GM18951 (cell line): ENCODE data around the gene CKAP5.
"Not testable (repeated sequence)": the region's sequence is repeated elsewhere in the genome, so short reads cannot be mapped to it uniquely, and the experiment has no call there.

Experiments
- POLR2A ChIP-seq: IDR thresholded peaks from 4 replicates; pipeline ENCODE4 v1.6.1; 2011; ENCODE audit warnings: mild to moderate bottlenecking; ENCODE audit not compliant: insufficient read length, insufficient read depth; ENCODE audit errors: extremely low read depth
- in situ Hi-C: fragments of 300-500 bp; cut with MboI; formaldehyde crosslinking; loops from one replicate; pipeline ENCODE4 v1.12.0; 2022; ENCODE audit warnings: low sequenced_read_pairs, mixed read lengths, inconsistent platforms; ENCODE audit not compliant: unreplicated experiment

Gene CKAP5

DNA sequence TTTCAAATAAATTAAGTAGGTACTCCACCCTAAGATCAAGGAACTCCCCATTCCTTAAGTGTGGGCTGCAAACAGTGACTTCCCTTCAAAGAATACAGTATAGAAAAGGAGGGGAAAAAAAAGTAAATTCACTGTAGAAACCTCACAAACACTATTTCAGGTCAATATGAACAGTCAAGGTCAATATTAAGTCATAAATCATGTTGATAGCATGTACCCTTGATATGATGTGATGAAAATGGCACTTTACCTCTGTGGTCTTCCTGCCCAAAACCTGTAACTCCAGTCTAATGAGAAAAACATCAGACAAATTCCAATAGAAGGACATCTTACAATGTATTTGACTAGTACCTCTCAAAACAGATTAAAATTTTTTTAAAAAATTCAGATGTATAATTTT, 8.2 kb downstream of the CKAP5 start:
- TF ChIP-seq POLR2A: no peak
- in situ Hi-C loops: no loop called here

DNA sequence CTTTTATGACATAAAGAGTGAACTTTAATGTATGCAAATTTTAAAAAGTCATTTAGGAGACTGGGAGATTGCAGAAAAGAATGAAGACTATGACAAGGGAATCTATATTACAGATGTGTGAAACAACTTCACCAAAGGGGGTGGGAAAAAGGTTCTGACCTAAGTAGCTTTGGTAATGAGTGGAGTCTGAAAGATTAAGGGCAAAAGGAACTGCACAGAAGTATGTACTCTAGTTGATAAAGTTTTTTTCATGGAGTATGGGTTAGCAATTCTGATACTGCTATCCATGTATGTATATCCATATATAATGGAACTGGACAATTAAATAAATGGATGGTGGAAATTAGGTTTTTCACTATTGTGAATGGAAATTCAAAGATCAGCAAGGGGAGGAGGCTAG, 9.2 kb downstream of the CKAP5 start:
- TF ChIP-seq POLR2A: no peak
- in situ Hi-C loops: no loop called here

DNA sequence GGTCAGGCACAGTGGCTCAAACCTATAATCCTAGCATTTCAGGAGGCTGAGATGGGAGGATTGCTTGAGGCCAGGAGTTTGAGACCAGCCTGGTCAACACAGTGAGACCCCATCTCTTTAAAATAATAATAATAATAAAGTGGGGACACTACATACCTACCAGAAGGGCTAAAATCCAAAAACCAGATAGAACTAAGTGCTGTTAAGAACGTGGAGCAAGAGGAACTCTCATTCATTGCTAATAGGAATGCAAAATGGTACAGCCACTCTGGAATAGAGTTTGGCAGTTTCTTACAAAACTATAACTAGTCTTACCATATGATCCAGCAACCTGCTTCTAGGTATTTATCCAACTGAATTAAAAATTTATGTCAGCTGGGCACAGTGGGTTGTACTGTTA, 9.6 kb downstream of the CKAP5 start:
- TF ChIP-seq POLR2A: no peak
- in situ Hi-C loops: no loop called here

DNA sequence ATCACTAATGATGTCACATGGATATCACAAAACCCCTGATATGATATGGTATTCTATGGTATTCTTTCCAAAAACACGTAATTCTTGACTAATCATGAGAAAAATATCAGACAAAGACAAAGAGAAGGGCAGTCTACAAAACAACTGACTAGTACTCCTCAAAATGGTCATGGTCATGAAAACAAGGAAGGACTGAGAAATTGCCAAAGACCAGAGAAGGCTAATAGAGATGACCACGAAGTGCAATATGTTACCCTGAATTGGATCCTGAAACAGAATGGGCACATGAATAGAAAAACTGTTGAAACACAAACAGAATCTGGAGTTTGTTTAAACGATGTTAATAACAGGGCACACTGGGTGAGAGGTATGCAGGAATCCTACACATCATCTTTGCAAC, 10.2 kb downstream of the CKAP5 start:
- in situ Hi-C loops: no loop called here
- TF ChIP-seq POLR2A: no peak

DNA sequence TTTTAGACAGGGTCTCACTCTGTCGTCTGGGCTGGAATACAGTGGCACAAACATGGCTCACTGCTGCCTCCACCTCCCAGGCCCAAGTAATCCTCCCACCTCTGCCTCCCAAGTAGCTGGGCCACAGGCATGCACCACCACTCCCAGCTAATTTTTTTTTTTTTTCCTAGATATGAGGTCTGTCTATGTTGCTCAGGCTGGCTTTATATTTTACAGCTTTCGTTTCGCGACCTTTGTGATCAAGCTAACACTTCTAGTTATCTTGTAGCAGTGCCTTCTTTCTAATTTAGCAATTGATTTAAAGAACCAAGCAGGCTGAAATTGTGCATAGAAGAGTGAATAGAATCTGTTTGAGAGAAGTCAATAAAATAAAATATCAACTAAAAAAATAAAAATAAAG, 11.3 kb downstream of the CKAP5 start:
- in situ Hi-C loops: no loop called here
- no peak for TF ChIP-seq POLR2A

DNA sequence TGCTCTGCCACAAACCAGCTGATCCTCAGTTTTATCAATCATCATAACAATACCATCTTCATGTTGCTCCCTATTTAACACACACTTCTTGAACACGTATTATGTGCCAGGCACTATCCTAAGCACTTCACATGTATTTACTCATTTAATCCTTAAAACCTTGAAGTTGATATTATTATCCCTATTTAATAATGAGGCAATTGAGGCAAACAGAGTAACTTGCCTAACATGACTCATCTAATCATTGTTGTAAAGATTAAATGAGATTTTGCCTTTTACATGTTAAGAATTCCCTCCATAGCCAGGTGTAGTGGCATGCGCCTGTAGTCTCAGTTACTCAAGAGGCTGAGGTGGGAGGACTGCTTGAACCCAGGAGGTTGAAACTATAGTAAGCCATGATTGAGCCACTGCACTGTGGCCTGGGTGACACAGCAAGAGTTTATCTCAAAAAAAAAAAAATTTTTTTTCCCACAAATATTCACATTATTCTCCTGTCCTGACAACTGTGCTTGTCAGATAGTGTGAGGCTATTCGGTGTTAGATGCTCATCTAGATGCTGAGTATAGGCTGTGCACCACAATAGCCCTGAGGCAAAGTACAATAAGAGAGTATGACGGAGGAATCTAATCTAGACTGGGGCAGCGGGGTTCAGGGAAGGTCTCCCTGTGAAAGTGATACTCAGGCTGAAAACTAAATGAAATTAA, 13.4 kb downstream of the CKAP5 start:
- TF ChIP-seq POLR2A: no peak
- in situ Hi-C loops: no loop called here

DNA sequence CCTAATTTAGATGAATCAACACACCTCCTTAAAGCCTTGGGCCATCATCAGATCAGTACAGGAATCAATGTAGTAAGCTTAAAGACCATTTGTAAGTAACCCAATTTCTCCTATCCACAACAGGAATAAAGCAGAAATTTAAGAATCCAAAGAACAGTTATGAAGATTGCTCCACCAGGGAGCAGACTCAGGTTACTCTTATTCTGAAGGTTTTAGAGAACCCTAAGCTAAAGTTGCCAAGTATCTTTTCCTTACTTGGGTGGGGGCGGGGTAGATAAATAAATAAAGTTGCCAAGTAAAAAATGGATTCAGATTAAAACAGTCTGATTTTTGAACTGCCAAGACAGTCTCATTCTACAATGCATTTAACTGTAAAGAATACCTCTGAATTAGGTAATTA, 18.1 kb downstream of the CKAP5 start:
- no peak for TF ChIP-seq POLR2A
- in situ Hi-C loops: no loop called here

DNA sequence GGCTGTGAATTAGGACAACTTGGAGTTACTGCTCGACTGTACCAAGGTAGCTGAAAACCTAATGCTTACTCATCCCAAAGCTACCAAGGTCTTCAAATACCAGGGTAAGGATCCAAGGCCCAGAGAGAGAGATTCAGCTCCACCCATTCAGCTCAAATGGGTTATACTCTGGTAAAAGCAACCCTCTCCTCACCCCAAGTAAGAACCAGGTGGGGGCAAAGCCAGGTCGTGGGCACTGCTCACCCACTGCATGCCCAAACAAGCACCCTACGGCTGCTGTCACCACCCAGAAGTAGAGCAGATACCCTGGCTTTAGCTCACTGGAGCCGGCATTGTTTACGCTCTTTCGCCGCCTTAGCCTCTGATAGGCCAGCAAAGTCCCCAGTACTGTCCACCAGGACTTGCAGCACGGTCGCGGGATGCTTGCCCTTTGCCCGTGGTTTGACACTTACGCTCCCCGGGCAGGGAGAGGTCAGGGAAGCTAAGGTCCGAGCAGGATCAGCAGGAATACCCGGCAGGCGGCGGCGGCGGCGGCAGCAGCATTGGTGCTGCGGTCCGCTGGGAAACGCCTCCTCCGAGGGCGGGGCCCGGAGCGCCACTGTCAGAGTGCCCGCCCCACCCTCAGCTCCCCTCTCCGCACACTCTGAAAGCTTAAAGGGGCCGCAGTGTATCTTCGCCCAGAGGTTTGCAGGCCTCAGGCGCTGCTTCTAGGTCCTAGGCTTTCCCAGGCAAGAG, 19.6 kb downstream of the CKAP5 start:
- in situ Hi-C loops: no loop called here

DNA sequence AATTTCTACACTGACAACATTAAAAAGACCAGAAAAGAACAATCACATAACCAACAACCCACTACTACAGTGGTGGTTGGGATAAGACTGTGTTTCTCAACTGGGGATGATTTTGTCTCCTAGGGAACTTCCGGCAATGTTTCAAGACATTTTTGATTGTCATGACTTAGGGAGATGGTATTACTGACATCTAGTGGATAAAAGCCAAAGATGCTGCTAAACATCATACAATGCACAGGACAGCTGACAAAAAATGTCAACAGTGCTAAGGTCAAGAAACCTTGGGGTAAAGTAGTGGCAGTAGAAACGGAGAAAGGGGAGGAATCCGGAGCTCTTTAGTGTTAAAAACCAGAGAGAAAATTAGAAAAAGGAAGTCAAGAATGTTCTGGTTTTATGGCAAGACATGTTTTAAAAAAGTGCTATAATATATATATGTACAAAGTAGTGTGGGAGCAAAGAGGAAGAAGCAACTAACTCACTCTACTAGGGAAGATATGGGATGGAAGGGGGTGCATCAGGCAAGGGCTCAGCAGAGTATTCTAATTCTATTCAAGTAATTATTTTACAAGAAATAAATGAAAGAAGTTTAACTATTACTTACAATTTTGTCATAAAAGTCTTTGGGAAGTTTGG, 37.2 kb downstream of the CKAP5 start:
- in situ Hi-C loops: no loop called here
- TF ChIP-seq POLR2A: no peak

More for the DNA sequence above, 19.6 kb downstream of the CKAP5 start:
- TF ChIP-seq POLR2A: no peak

DNA sequence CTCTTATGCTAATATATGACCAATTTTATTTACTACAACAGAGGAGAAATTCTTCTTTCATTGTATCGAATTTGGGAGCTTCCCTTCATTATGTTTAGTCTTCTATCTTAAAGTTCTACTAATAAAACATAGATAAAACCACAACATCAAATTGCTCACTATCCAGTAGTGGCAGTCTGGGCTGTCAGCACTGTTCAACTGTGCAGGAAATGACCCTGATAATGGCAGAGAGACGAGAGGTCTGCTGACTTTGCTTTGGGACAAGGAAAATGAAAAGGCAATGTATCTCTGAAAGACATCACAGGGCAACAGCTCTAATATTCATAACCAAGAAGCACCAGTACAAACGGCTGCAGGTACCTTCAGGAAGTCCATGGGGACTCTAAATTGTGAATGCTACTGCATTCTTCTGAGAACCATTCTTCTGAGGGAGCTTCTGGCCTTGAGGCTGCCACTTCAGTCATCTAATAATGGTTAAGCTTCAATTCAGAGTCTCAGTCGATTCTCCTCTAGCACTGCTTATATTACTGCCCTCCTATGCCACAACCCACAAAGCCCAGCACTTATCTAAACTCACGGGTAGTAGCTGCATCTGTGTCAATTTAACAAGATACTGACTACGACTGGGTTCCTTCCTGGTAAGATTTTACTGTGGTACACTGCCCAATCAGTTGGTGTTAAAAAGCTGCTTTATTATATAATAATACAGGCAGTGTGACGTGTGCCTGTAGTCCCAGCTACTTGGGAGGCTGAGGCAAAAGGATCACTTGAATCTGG, 44.2 kb downstream of the CKAP5 start:
- TF ChIP-seq POLR2A: no peak
- in situ Hi-C loops: no loop called here

DNA sequence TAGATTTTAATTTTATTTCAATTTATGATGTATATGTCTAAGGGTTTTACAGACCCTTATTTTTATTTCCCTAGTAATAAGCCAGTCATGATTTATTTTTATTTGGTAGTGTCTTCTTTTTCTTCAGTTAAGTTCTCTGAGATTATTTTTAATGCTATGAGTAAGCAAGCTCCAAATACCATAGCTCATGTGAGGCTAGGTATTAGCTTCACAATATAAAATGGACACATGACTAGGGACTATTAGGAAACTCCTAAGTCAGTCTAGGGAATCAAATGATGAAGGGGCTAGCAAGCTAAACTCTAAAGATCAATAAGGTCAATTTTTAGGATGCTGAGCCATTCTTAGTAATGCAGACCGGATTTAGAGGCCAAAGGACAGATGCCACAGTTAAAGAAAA, 45.9 kb downstream of the CKAP5 start:
- in situ Hi-C loops: no loop called here
- TF ChIP-seq POLR2A: no peak

DNA sequence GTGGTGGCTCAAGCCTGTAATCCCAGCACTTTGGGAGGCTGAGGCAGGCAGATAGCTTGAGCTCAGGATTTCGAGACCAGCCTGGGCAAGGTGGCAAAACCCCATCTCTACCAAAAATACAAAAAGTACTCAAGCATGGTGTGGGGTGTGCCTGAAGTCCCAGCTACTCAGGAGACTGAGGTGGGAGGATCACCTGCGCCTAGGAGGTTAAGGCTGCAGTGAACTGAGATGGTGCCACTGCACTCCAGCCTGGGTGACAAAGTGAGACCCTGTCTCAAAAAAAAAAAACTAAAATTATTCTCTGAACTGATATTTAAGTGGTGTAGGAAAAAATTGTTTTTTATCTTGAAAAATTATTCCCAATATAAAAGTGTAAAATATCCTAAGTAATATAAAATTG, 46.4 kb downstream of the CKAP5 start:
- in situ Hi-C loops: not testable (repeated sequence)

DNA sequence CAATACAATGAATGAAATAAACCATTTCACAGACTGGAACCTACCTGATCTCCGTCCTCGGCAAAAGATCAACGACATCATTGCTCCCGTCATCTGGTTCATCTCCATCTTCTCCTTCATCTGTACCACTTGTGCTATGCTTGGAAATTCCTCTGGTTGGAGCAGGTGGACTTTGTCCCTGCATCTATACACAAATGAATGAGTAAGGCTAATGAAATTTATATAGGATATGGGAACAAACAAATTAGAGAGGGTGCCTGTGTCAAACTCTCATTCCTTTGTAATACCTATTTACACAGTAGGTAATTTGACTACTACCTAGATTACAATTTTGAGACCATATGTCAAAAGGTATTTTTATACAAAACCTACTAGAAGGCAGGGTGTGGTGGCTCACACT, 67.7 kb downstream of the CKAP5 start:
- in situ Hi-C loops: no loop called here
- TF ChIP-seq POLR2A: no peak
